Effector memory CD8-positive, alpha-beta T cell (primary cell): ENCODE data around the gene ZNF880.

Experiments used
- ATAC-seq: fragments of 150-1000 bp; cut with Tn5 transposase; replicated peaks from 2 replicates; pipeline ENCODE4 v1.10.0; 2021; ENCODE audit warnings: mild to moderate bottlenecking, moderate library complexity
- DNase-seq, 3 experiments: peaks; one replicate each; pipeline ENCODE4 v3.0.0; 2021
- H3K27ac Mint-ChIP-seq, 2 donors: one replicate each; pipeline ENCODE4 v1.8.0; 2022; ENCODE audit warnings: mild to moderate bottlenecking in 2 of 2, mixed read lengths in 2 of 2, moderate library complexity in 2 of 2
- H3K27me3 Mint-ChIP-seq, 2 donors: one replicate each; pipeline ENCODE4 v1.8.0; 2022; ENCODE audit warnings: mixed read lengths in 2 of 2
- H3K36me3 Mint-ChIP-seq: one replicate; pipeline ENCODE4 v1.8.0; 2022; ENCODE audit warnings: mild to moderate bottlenecking, moderate library complexity, mixed read lengths; ENCODE audit not compliant: insufficient read depth
- H3K4me1 Mint-ChIP-seq, 2 donors: one replicate each; pipeline ENCODE4 v1.8.0; 2022; ENCODE audit warnings: low read depth in 2 of 2, mixed read lengths in 2 of 2
- H3K4me3 Mint-ChIP-seq, 2 donors: one replicate each; pipeline ENCODE4 v1.8.0; 2022; ENCODE audit warnings: mild to moderate bottlenecking in 2 of 2, mixed read lengths in 2 of 2, moderate library complexity in 2 of 2
- H3K9me3 Mint-ChIP-seq, 2 donors: one replicate each; pipeline ENCODE4 v1.8.0; 2022; ENCODE audit warnings: mixed read lengths in 2 of 2

The ZNF880 gene

DNA sequence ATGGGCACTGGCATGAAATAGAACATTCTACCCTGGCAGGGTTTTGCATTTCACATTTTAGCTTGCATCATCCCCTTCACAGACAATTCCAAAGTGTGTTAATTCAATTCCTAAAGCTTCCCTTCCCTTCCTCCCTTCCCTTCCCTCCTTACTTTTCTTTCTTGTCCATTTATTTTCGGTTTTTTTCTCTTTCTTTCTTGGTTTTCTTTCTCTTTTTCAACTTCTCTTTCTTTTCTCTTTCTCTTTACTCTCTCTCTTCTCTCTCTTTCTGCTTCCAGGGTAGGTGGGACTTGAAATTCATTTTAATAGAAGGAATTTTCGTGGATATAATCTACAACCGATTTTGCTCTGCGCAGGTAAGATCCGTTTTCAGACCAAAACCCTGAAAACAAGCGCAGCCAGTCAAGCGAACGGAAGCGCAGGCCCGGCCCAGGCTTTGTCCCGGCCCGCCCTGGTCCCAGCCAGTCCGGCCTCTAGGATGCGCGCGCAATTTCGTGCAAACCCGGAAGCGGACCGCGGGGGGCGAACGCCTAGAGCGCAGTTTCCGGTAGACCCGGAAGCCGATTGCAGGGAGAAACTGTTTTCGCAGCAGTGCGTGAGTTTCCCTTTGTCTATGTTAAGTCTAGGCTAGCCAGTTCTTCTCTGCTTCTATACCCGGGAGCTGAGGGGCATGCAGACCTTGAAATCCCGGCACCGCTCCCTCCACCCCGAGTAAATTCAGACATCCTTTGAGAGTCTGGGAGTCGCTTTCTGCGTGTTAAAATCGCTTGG, 27.8 kb downstream of the ZNF880 start, which contains the start of gene ZNF528:
ZNF528 (plus strand) TSS at position 540 of the 771 bp plus-strand sequence. CDS start 4,165 bp downstream, outside the sequence.
- Mint-ChIP-seq H3K27me3 (no peaks in the 10 kb centered on the region), H3K36me3 (peaks cover 37% of the 10 kb centered on the region), H3K4me1 (peaks cover 12 to 16% of the 10 kb centered on the region in 2 donors), H3K27ac (peak within 1 kb of the TSS; percentile 96 to 97), H3K9me3 (peaks cover 17 to 20% of the 10 kb centered on the region in 2 donors), H3K4me3 (peak within 1 kb of the TSS; percentile 96 to 98)
- DNase-seq (peak; percentile 92 to 94 (median 92)), ATAC-seq (peak; percentile 98)

DNA sequence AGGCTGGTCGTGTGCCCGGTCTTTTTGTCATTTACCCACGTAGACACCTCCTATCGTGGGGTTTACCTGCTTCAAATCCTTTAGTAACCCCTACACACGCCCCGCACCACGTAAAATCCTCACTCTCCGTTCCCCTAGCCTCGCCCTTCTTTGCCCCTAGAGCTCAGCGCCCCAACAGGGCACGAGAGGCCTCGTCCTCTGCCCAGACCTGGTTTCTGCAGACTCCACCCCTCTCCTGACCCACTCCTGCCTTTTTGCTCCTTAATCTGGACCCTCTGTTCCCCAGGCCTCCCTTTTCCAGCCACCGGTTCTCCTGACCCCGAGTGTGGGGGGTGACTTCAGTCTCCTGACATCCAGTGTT, 28.3 kb downstream of the ZNF880 start:
- Mint-ChIP-seq H3K36me3 (peaks cover 38% of the 10 kb centered on the region), H3K4me1 (peaks cover 12 to 16% of the 10 kb centered on the region in 2 donors), H3K27ac (peak overlapping the region; percentile 96 to 97), H3K9me3 (peaks cover 17 to 20% of the 10 kb centered on the region in 2 donors), H3K4me3 (peak overlapping the region; percentile 96 to 98), H3K27me3 (no peaks in the 10 kb centered on the region)
- peak; percentile 46 for ATAC-seq
- DNase-seq, result peak in 1 of 3 experiments; percentile 4

DNA sequence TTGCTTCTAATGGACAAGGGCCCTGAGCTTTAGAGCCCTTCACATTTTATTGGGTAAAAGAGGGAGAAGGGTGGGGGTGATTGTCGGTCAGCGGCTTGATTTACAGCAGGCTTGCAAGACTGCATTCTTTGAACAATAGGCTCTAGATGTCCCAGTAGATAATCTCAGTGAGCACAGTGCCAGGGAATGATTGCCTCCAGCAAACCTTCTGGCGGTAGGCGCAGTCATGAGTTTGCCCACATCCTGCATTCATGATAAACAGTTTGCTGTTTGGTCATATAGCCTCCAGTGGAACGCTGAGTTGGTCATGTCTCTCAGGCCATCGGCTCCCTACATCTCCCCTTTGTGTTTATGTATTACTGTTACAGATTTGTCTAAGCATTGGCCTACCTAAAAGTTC, 40.6 kb downstream of the ZNF880 start:
- no peak overlapping the region for H3K4me3 Mint-ChIP-seq
- no peaks in the 10 kb centered on the region for H3K4me1 Mint-ChIP-seq
- no peak overlapping the region for H3K27ac Mint-ChIP-seq
- DNase-seq, result no peak
- no peaks in the 10 kb centered on the region for H3K27me3 Mint-ChIP-seq
- H3K36me3 Mint-ChIP-seq, result peaks cover 35% of the 10 kb centered on the region
- H3K9me3 Mint-ChIP-seq, result peaks cover 0 to 3% of the 10 kb centered on the region in 2 donors
- ATAC-seq, result no peak

DNA sequence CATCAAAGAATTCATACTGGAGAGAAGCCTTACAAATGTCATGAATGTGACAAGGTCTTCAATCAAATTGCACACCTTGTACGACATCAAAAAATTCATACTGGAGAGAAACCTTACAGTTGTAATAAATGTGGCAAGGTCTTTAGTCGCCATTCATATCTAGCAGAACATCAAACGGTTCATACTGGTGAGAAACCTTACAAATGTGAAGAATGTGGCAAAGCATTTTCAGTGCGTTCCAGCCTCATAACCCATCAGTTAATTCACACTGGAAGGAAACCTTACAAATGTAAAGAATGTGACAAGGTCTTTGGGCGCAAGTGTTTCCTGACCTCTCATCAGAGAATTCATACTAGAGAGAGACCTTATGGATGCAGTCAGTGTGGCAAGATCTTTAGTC, 46.0 kb downstream of the ZNF880 start:
- no peak for ATAC-seq
- no peaks in the 10 kb centered on the region for H3K36me3 Mint-ChIP-seq
- no peak overlapping the region for H3K27ac Mint-ChIP-seq
- H3K4me3 Mint-ChIP-seq, result no peak overlapping the region
- DNase-seq, result no peak
- H3K9me3 Mint-ChIP-seq, result peaks cover 8 to 11% of the 10 kb centered on the region in 2 donors
- no peaks in the 10 kb centered on the region for H3K4me1 Mint-ChIP-seq
- no peaks in the 10 kb centered on the region for H3K27me3 Mint-ChIP-seq

DNA sequence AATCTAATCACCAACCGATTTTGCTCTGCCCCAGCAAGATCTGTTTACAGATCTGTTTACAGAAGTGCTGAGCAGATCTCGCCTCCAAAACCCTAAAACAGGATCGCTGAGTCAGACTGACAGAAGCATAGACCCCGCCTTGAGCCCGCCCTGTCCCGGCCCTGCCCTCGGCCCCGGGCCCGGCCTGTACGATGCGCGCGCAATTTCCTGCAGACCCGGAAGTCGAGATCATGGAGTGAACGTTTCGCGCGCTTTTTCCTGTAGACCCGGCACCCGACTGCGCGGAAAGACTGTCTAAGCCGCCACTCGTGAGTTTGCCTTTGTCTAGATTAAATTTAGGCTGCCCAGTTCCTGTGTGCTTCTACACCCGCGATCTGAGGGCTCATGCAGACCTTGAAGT, 59.2 kb downstream of the ZNF880 start, which contains the start of gene ZNF534:
ZNF534 (plus strand) TSS at position 212 of the 400 bp plus-strand sequence. CDS start 2,327 bp downstream, outside the sequence.
- Mint-ChIP-seq H3K4me3 (no peak within 1 kb of the TSS), H3K4me1 (no peaks in the 10 kb centered on the region), H3K9me3 (peaks cover 9 to 15% of the 10 kb centered on the region in 2 donors), H3K27ac (no peak within 1 kb of the TSS), H3K36me3 (no peaks in the 10 kb centered on the region), H3K27me3 (no peaks in the 10 kb centered on the region)
- ATAC-seq (no peak), DNase-seq (no peak)
